Right kidney (tissue), 1 donor: Measurements from ENCODE around the gene NAGK.
"Not testable (repeated sequence)": the region's sequence is repeated elsewhere in the genome, so short reads cannot be mapped to it uniquely, and the experiment has no call there.

Experiments used
- DNase-seq: peaks from one replicate; pipeline ENCODE4 v3.0.0-alpha.2; 2016

The NAGK gene

GRCh38 chr2:71102981-71103681, 34.7 kb downstream of the NAGK start:
- DNase-seq = no peak

GRCh38 chr2:71103809-71104208, 35.4 kb downstream of the NAGK start:
- no peak for DNase-seq

GRCh38 chr2:71106463-71106862, 38.0 kb downstream of the NAGK start:
- DNase-seq = not testable (repeated sequence)

GRCh38 chr2:71108091-71108490, 39.6 kb downstream of the NAGK start:
- no peak for DNase-seq

GRCh38 chr2:71113843-71114242, 45.4 kb downstream of the NAGK start:
- no peak for DNase-seq

- DNase-seq = no peak
These were observed 48.6 kb downstream of the NAGK start for GRCh38 chr2:71117063-71117462.

GRCh38 chr2:71120195-71120594, 51.7 kb downstream of the NAGK start:
- DNase-seq = no peak

- DNase-seq = no peak
These were observed 53.0 kb downstream of the NAGK start for GRCh38 chr2:71121479-71121878.

- DNase-seq = no peak
These were observed 54.2 kb downstream of the NAGK start for GRCh38 chr2:71122387-71123298.

GRCh38 chr2:71125506-71126294, 57.3 kb downstream of the NAGK start:
- DNase-seq = no peak

- no peak for DNase-seq
These were observed 58.5 kb downstream of the NAGK start for GRCh38 chr2:71126957-71127356.
